Cardiac septum (tissue), 1 donor: ENCODE data around the gene YBX1. TPM values are rescaled to one million over a fixed set of nuclear protein-coding genes. Genes with fewer than 3 reads are reported as not detected.
"Not testable (repeated sequence)": the region's sequence is repeated elsewhere in the genome, so short reads cannot be mapped to it uniquely, and the experiment has no call there.

ENCODE experiments used
- DNase-seq: peaks from one replicate; pipeline ENCODE4 v3.0.0-alpha.2; 2020; ENCODE audit warnings: low spot score
- intact Hi-C: fragments of 100-400 bp; cut with DNase I; formaldehyde crosslinking; loops from one replicate; pipeline ENCODE4 v1.14.0; 2022
- total RNA-seq: library from RNA; stranded (reverse); fragmentation: NEBNext Ultra II Directional; extraction: Animal tissue kit (Norgen Biotek cat#: 25700); gene quantifications from one replicate; pipeline ENCODE4 v1.2.1, GENCODE V29; 2021
- donor health status: DM: no; HTN: no; CAD: no.

YBX1 gene
- total RNA-seq, 1 donor from 2014 or later, result 717 TPM

DNA sequence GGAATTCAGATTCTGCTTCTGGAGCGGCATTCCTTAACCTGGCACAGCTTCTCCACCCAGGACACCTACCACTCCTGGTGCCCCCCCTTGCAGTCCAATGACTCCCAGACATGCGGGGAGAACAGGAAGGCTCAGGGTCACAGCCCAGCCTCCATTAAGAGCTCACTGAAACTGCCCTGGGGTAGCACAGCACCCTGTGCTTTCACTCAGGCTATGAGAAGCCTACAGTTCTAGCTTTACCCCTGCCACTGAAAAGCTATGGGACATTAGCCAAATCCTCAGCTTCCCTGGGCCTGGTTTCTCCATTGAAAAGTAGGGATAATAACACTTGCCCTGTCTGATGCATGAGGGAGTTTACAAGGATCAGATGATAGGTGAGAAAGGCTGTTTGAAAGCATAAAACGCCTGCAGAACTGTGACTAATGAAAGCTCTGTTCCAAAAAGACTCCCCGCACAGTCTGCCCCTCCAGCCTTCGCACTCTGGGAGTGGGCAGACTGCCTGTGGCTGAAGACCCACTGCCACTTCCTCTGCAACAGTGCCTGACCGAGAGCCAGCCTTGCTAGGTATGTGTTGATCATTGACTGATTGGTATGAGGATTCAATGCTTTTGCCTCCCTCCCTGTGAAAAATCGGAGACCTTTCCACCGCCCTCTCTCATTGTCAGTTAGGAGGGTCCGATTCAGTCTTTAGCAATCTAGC lies 60.5 kb downstream of the YBX1 start:
- intact Hi-C loops, result loop anchor here (10.0 kb wide), 1 partner anchor 398 kb away; no protein-coding TSS in a partner anchor
- DNase-seq, result peak; percentile 41

- intact Hi-C loops, result loop anchor here (10.0 kb wide), 1 partner anchor 399 kb away; no protein-coding TSS in a partner anchor
- peak; percentile 66 for DNase-seq
Measured at GRCh38 chr1:42743317-42744147, 61.3 kb downstream of the YBX1 start.

GRCh38 chr1:42744148-42744413 lies 61.9 kb downstream of the YBX1 start:
- intact Hi-C loops, result loop anchor here (10.0 kb wide), 1 partner anchor 399 kb away; no protein-coding TSS in a partner anchor
- DNase-seq, result no peak

GRCh38 chr1:42745851-42746250 lies 63.6 kb downstream of the YBX1 start:
- intact Hi-C loops, result loop anchor here (2.0 to 10.0 kb wide), 3 partner anchors 167 to 599 kb away; no protein-coding TSS in a partner anchor
- DNase-seq, result no peak

DNA sequence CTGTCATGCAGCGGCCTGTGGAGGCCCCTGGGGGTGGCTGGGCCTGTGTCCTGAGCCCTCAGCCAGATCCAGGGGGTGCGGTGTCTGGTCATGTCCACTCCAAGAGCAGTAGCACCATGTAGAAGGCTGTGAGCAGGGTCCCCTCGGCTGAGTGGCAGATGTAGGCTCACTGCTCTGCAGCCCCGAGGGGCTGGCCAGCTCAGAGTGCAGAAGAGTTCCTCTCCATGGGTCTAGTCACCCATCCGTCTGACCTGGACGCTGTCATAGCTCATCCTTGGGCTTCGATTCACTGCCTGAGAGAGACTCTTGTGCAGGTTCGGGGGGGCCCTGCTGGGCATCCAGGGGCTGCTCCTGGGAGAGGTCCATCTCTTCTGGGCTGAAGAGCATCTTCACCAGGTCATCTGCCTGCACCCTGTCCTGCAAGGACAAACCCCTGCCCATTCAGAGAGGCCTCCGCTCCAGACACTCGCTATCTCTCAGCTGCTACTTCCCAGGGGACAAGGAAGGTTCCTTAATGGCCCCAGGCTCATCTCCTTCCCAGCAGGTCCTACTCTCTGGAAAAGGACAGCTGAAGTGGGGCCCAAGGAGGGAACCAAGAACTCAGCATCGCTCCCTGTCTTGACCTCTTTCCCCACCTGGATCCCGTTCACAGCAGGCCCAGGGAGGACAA lies 64.4 kb downstream of the YBX1 start:
- intact Hi-C loops, result loop anchor here (2.0 to 10.0 kb wide), 3 partner anchors 168 to 599 kb away; no protein-coding TSS in a partner anchor
- peak; percentile 63 for DNase-seq

DNA sequence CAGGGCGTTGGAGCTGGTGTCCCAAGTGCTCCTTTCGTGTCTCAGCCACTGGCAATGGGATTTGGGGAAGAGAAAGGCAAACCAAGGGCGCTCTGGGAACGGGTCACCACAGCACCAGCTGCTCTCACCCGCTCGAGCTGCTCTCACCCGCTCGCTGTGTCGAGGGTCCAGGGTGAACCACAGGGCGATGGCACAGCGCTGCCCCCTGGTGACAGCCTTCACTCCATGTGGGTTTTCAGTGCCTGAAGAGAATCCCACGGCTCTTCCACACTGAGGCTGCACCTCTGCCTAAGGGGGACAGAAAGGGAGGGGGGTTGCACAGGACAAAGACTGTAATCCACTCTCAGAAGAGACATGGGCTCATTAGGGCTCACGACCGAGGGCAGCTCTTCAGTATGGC lies 64.9 kb downstream of the YBX1 start:
- peak; percentile 61 for DNase-seq
- intact Hi-C loops, result loop anchor here (2.0 to 10.0 kb wide), 3 partner anchors 168 to 600 kb away; no protein-coding TSS in a partner anchor

DNA sequence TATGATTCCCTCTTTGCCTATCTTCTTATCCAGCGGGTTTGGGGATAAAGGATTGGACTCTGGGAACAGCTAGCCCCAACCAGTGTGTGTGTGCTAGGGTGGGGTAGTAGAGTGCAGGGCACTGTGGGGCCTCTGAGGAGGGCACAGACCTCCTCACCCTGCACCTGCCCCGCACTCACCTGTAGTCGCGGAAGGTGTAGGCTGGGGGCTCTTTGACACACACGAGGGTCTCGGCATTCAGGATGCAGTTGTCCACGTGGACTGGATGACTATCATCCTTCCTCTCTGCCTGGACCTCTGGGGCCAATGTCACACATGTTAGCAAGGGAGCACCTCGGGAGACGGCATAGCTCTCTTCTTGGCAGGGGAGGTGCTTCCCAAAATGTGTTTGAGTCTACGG lies 65.8 kb downstream of the YBX1 start:
- DNase-seq, result peak; percentile 57
- intact Hi-C loops, result loop anchor here (5.0 to 10.0 kb wide), 2 partner anchors 403 to 601 kb away; no protein-coding TSS in a partner anchor

- intact Hi-C loops, result loop anchor here (5.0 to 10.0 kb wide), 2 partner anchors 404 to 601 kb away; no protein-coding TSS in a partner anchor
- peak; percentile 33 for DNase-seq
Measured at GRCh38 chr1:42748461-42749410, 66.5 kb downstream of the YBX1 start.

DNA sequence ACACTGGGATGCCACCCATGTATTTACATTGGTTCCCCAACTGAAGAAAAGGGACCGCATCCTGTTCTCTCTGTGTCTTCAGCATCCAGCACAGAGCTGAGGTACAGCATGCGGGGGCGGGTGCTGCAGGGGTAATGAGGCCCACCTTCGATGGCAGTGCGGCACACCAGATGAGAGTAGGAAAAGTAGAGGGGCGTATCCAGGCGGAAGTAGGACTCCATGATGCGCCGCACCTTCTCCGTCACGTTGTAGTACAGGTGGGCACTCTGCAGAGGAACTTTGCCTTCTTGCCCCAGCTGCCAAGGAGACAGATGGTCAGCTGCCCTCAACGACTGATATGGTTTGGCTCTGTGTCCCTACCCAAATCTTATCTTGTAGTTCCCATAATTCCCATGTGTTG lies 67.8 kb downstream of the YBX1 start:
- intact Hi-C loops, result no loop called here
- DNase-seq, result peak; percentile 19

- intact Hi-C loops, DNase-seq: not testable (repeated sequence)
Measured at GRCh38 chr1:42751511-42752070, 69.4 kb downstream of the YBX1 start.

- intact Hi-C loops, result no loop called here
- DNase-seq, result peak; percentile 50
Measured at GRCh38 chr1:42752284-42752683, 70.1 kb downstream of the YBX1 start.

GRCh38 chr1:42753070-42753469 lies 70.9 kb downstream of the YBX1 start:
- intact Hi-C loops, result no loop called here
- no peak for DNase-seq

Other genes with a start within 250 kb of the YBX1 start
- gene ZMYND12, start 226.4 kb upstream of the YBX1 start, total RNA-seq, result 1.6 TPM
- gene PPCS, start 225.9 kb upstream of the YBX1 start, total RNA-seq, result 44.3 TPM
- gene CCDC30, start 219.1 kb upstream of the YBX1 start, total RNA-seq, result 2.0 TPM
- gene PPIH, start 24.0 kb upstream of the YBX1 start, total RNA-seq, result 18.3 TPM
- not detected for gene CLDN19, start 57.8 kb downstream of the YBX1 start, total RNA-seq
- gene P3H1, start 84.6 kb downstream of the YBX1 start, total RNA-seq, result 12.2 TPM
- gene C1orf50, start 84.8 kb downstream of the YBX1 start, total RNA-seq, result 11.0 TPM
- not detected for gene TMEM269, start 102.6 kb downstream of the YBX1 start, total RNA-seq
- 8.5 TPM for gene ERMAP, start 134.7 kb downstream of the YBX1 start, total RNA-seq
- 17.7 TPM for gene SVBP, start 135.0 kb downstream of the YBX1 start, total RNA-seq
- gene ZNF691, start 164.2 kb downstream of the YBX1 start, total RNA-seq, result 6.5 TPM